Effector memory CD4-positive, alpha-beta T cell (primary cell): ENCODE data around the gene SRGAP3.

Experiments used
- DNase-seq, 3 donors: peaks; one replicate each; pipeline ENCODE4 v3.0.0-alpha.2; 2020
- H3K27ac ChIP-seq: 2 replicates; pipeline ENCODE4 v1.7.0; 2013; ENCODE audit warnings: mild to moderate bottlenecking, low read length, moderate library complexity; ENCODE audit not compliant: insufficient read depth, poor library complexity, severe bottlenecking
- H3K27me3 ChIP-seq: replicated peaks from 2 replicates; pipeline ENCODE4 v1.7.0; 2013; ENCODE audit warnings: mild to moderate bottlenecking, low read length; ENCODE audit not compliant: insufficient read depth, control insufficient read depth, poor library complexity, severe bottlenecking
- H3K36me3 ChIP-seq: 2 replicates; pipeline ENCODE4 v1.7.0; 2013; ENCODE audit warnings: mild to moderate bottlenecking, low read length, moderate library complexity; ENCODE audit not compliant: control insufficient read depth, insufficient read depth
- H3K4me1 ChIP-seq: 2 replicates; pipeline ENCODE4 v1.7.0; 2013; ENCODE audit warnings: low read length, mild to moderate bottlenecking; ENCODE audit not compliant: control insufficient read depth, insufficient read depth, poor library complexity, severe bottlenecking
- H3K4me3 ChIP-seq: 2 replicates; pipeline ENCODE4 v1.7.0; 2013; ENCODE audit warnings: low read length, low read depth, mild to moderate bottlenecking; ENCODE audit not compliant: insufficient read depth, poor library complexity, severe bottlenecking
- H3K9me3 ChIP-seq: 2 replicates; pipeline ENCODE4 v1.7.0; 2013; ENCODE audit warnings: mild to moderate bottlenecking, low read length, moderate library complexity; ENCODE audit not compliant: control insufficient read depth

SRGAP3 gene

GRCh38 chr3:9125278-9125951, 124.0 kb downstream of the SRGAP3 start:
- Histone ChIP-seq H3K4me3 (no peak overlapping the region), H3K4me1 (no peaks in the 10 kb centered on the region), H3K27ac (no peak overlapping the region), H3K9me3 (no peaks in the 10 kb centered on the region), H3K27me3 (no peaks in the 10 kb centered on the region), H3K36me3 (no peaks in the 10 kb centered on the region)
- DNase-seq = no peak

DNA sequence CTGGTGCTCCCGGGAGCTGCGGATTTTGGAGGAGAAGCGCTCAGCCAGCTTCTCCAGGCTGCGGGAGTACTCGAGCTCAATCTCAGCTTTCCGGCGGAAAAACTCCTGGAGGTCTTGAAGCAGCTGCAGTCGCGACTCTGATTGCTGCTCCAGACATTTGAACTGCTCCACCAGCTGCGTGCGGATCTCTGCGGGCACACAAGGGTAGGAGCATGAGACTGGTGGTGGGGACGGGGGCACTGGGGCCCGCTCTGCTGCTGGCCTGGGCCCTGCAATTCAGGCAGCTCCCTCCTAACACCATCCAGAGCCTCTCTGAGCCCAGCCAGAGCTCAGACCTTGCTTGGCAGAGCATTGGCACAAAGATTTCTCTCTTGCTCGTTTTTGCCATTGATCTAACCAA, 124.7 kb downstream of the SRGAP3 start:
- Histone ChIP-seq H3K9me3 (no peaks in the 10 kb centered on the region), H3K27ac (no peak overlapping the region), H3K36me3 (no peaks in the 10 kb centered on the region), H3K4me3 (no peak overlapping the region), H3K27me3 (no peaks in the 10 kb centered on the region), H3K4me1 (no peaks in the 10 kb centered on the region)
- DNase-seq = no peak

GRCh38 chr3:9123840-9124239, 125.6 kb downstream of the SRGAP3 start:
- H3K27me3 ChIP-seq = no peaks in the 10 kb centered on the region
- no peak for DNase-seq
- no peaks in the 10 kb centered on the region for H3K9me3 ChIP-seq

DNA sequence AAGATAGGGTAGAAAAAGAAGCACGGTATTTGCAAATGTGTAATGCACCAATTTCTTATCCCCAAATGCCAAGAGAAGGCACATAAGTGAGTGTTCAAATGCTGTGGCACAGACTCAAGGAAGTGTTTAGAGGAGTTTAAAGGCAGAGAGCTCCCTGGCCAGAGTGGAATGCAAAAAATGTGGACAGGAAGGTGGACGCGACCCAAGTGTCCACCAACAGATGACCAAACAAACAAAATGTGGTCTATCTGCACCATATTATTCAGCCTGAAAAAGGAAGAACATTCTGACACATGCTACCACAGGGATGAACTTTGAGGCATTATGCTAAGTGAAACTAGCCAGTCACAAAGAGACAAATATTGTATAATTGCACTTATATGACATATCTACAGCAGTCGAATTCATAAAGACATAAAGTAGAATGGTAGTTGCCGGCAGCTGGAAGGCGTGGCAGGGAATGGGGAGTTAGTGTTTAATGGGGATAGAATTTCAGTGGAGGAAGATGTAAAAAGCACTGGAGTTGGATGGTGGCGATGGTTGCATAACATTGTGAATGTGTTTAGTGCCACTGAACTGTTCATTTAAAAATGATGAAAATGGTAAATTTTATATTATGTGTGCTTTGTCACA, 126.6 kb downstream of the SRGAP3 start:
- Histone ChIP-seq H3K27ac (no peak overlapping the region), H3K36me3 (no peaks in the 10 kb centered on the region), H3K4me1 (no peaks in the 10 kb centered on the region), H3K9me3 (no peaks in the 10 kb centered on the region), H3K27me3 (no peaks in the 10 kb centered on the region), H3K4me3 (no peak overlapping the region)
- no peak for DNase-seq

More at GRCh38 chr3:9123840-9124239, 125.6 kb downstream of the SRGAP3 start:
- no peaks in the 10 kb centered on the region for H3K4me1 ChIP-seq
- H3K4me3 ChIP-seq = no peak overlapping the region
- H3K36me3 ChIP-seq = no peaks in the 10 kb centered on the region
- H3K27ac ChIP-seq = no peak overlapping the region

DNA sequence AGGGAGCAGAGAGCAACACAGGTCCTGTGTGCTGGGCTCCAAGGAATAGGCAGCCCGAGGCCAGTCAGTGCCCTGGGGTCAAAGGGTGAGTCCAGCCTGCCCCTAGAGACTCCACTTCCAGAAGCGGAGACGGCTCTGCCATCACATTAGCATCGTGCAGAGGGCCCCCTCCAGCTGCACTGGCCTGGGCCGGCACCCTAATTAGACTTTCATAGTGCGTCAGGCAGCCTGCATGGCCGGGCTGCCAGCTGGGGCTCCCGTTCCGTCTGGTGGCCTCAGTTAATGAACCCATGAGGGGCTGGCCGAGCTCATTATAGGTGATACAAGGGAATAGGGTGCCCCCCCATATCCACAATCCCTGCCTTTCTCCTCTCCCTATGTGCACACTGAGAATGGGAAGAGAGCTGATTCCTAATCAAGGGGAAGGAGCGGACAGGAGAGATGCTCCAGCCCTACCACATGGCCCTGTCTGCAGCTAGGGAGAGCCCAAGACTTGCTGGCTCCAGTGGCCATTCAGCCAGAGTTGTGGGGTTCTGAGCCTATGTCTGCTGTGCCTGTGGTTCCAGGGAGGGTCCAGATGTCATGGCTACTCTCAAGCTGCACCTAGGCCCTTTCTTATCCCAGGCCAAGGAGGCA, 128.0 kb downstream of the SRGAP3 start:
- Histone ChIP-seq H3K9me3 (no peaks in the 10 kb centered on the region), H3K36me3 (no peaks in the 10 kb centered on the region), H3K27ac (no peak overlapping the region), H3K4me3 (no peak overlapping the region), H3K4me1 (no peaks in the 10 kb centered on the region), H3K27me3 (no peaks in the 10 kb centered on the region)
- DNase-seq = no peak

DNA sequence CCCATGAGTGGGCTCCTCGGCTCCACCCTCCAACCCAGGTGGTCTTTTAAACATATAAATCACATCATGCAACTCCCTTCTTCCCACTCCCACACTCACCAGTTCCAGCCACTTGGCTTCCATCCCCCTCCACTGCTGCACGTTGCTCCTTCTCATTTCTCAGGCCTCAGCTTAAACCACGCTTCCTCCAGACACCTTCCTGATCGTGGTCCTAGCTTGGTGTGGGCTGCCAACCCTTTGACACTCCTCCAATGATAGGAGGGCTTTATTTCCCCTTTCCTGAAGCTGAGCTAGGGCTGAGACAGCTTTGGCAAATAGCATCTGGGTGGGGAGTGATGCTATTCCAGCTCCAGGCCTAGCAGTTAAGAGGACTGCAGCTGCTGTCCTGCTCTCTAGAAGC, 130.1 kb downstream of the SRGAP3 start:
- Histone ChIP-seq H3K4me1 (no peaks in the 10 kb centered on the region), H3K36me3 (no peaks in the 10 kb centered on the region), H3K4me3 (no peak overlapping the region), H3K9me3 (no peaks in the 10 kb centered on the region), H3K27ac (no peak overlapping the region), H3K27me3 (no peaks in the 10 kb centered on the region)
- DNase-seq = no peak

DNA sequence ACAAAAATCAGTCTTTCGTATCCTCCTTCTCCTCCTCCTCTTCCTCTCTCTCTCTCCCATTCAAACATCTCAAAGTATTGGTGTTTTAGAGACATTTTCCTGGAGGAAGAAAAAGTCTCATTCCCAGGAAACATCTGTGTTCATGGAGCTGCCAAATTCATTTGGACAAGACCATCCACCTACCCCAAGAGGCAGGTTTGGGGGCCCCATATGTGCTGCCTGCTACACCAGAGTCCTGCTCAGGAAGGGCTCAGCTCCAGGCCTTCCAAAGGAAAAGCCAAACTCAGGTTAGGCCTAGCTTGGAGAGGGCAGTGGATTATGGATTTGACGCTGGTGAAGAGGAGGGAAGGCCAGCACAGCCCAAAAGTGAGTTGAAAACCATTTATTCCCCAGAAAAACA, 131.2 kb downstream of the SRGAP3 start:
- Histone ChIP-seq H3K36me3 (no peaks in the 10 kb centered on the region), H3K27ac (no peak overlapping the region), H3K9me3 (no peaks in the 10 kb centered on the region), H3K27me3 (no peaks in the 10 kb centered on the region), H3K4me1 (no peaks in the 10 kb centered on the region), H3K4me3 (no peak overlapping the region)
- DNase-seq = no peak

DNA sequence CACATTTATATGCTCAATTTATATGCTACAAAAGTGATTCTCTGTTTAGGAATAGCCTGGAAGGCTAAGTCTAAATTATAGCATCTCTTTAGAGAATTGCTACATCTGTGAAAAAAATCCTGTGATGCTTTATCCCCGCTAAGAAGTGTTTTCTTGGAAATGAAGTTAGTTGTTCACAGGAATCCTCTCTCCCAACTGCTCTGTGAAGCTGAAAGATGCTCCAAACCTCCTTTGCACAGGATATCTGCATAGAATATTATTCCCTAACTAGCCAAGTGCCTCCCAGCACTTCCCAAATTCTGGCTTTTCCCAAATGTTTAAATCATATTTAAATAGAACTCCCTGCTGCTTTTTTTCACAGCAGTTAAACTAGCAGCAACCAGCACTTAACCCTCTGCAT, 132.2 kb downstream of the SRGAP3 start:
- no peaks in the 10 kb centered on the region for H3K27me3 ChIP-seq
- H3K9me3 ChIP-seq = no peaks in the 10 kb centered on the region
- H3K4me1 ChIP-seq = no peaks in the 10 kb centered on the region
- no peaks in the 10 kb centered on the region for H3K36me3 ChIP-seq
- no peak overlapping the region for H3K4me3 ChIP-seq
- no peak overlapping the region for H3K27ac ChIP-seq
- no peak for DNase-seq

DNA sequence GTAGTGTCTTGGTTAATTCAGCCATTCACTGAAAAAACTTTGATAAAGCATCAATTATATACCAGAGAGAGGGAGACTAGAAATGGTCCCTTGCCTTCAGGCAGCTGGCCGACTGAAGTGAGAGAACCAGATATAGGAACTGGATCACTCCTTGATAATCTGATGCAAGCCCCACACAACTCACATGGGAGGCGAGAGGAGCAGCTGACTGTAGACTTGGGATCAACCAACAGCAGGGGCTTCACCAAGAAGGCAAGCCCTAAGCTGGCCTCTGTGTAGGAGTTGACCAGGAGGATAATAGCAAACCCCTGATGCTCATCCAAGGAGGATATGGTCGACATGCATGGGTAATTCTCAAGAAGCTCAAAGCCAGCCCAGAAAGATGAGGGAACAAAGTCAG, 133.1 kb downstream of the SRGAP3 start:
- Histone ChIP-seq H3K27ac (no peak overlapping the region), H3K4me3 (no peak overlapping the region), H3K9me3 (no peaks in the 10 kb centered on the region), H3K27me3 (no peaks in the 10 kb centered on the region), H3K4me1 (no peaks in the 10 kb centered on the region), H3K36me3 (no peaks in the 10 kb centered on the region)
- DNase-seq = no peak

- Histone ChIP-seq H3K4me3 (no peak overlapping the region), H3K9me3 (no peaks in the 10 kb centered on the region), H3K27ac (no peak overlapping the region), H3K36me3 (no peaks in the 10 kb centered on the region), H3K4me1 (no peaks in the 10 kb centered on the region), H3K27me3 (no peaks in the 10 kb centered on the region)
- DNase-seq = no peak
These were observed 134.1 kb downstream of the SRGAP3 start for GRCh38 chr3:9115336-9115735.
